GM12891 (cell line): Measurements from ENCODE around the gene RALGDS.

ENCODE experiments used
- DNase-seq: peaks from one replicate; pipeline ENCODE4 v3.0.0; 2011; ENCODE audit warnings: low spot score; ENCODE audit not compliant: insufficient read length
- FAIRE-seq: peaks from 2 replicates; lab custom pipeline; 2011; peaks lifted over from hg19 to GRCh38; lab: Jason Lieb, UNC
- PAX5 ChIP-seq: IDR thresholded peaks from 2 replicates; pipeline ENCODE4 v1.6.1; 2011; ENCODE audit warnings: low read length, moderate library complexity, mild to moderate bottlenecking; ENCODE audit not compliant: insufficient read depth, severe bottlenecking
- POLR2A ChIP-seq: IDR thresholded peaks from 2 replicates; pipeline ENCODE4 v1.6.1; 2011; ENCODE audit warnings: low read depth, low read length, control low read depth
- POLR2AphosphoS5 ChIP-seq: IDR thresholded peaks from 2 replicates; pipeline ENCODE4 v1.6.1; 2011; ENCODE audit warnings: low read depth, low read length, control low read depth
- POU2F2 ChIP-seq: IDR thresholded peaks from 2 replicates; pipeline ENCODE4 v1.6.1; 2011; ENCODE audit warnings: low read depth, mild to moderate bottlenecking, control low read depth, low read length, moderate library complexity
- SPI1 ChIP-seq: IDR thresholded peaks from 2 replicates; pipeline ENCODE4 v1.6.1; 2011; ENCODE audit warnings: low read depth, low read length, control low read depth
- TAF1 ChIP-seq: IDR thresholded peaks from 2 replicates; pipeline ENCODE4 v1.6.1; 2011; ENCODE audit warnings: low read depth, low read length, control low read depth

RALGDS gene

GRCh38 chr9:133119103-133119845 lies 1.8 kb downstream of the RALGDS start:
- no peak for FAIRE-seq
- TF ChIP-seq SPI1 (no peak), PAX5 (no peak), POLR2AphosphoS5 (no peak), POU2F2 (no peak), TAF1 (no peak), POLR2A (no peak)
- DNase-seq = no peak

GRCh38 chr9:133118568-133118967 lies 2.5 kb downstream of the RALGDS start:
- DNase-seq (no peak), FAIRE-seq (no peak)
- TF ChIP-seq TAF1 (no peak), POU2F2 (0 out of 2 replicates have a peak, but pooled peaks have one; percentile 25)

- no peak for DNase-seq
- TF ChIP-seq SPI1 (no peak), POLR2AphosphoS5 (peak; percentile 33; the same call in 1 of the 2 replicates)
- no peak for FAIRE-seq
These were observed 2.9 kb downstream of the RALGDS start for GRCh38 chr9:133118179-133118520.

- FAIRE-seq (no peak), DNase-seq (no peak)
- TF ChIP-seq POU2F2 = no peak
- TF ChIP-seq PAX5 = no peak
These were observed 3.5 kb downstream of the RALGDS start for GRCh38 chr9:133117271-133118178.

GRCh38 chr9:133116346-133117231 lies 4.5 kb downstream of the RALGDS start:
- FAIRE-seq (peak; percentile 31), DNase-seq (no peak)
- TF ChIP-seq SPI1 = no peak
- no peak for TF ChIP-seq POLR2A
- TF ChIP-seq POLR2AphosphoS5 = no peak
- TF ChIP-seq TAF1 = no peak

GRCh38 chr9:133115604-133116345 lies 5.3 kb downstream of the RALGDS start:
- DNase-seq (peak; percentile 94), FAIRE-seq (peak; percentile 95)
- TF ChIP-seq SPI1 (no peak), TAF1 (peak; percentile 77; the same call in 1 of the 2 replicates), POLR2A (peak; percentile 78), POLR2AphosphoS5 (peak; percentile 81), PAX5 (no peak), POU2F2 (no peak; the same call in 1 of the 2 replicates)

GRCh38 chr9:133114886-133115603 lies 6.0 kb downstream of the RALGDS start:
- peak; percentile 58 for FAIRE-seq

GRCh38 chr9:133113949-133114885 lies 6.8 kb downstream of the RALGDS start:
- peak; percentile 16 for FAIRE-seq
- no peak for TF ChIP-seq POLR2AphosphoS5
- no peak for TF ChIP-seq TAF1
- DNase-seq = no peak

More at GRCh38 chr9:133114886-133115603, 6.0 kb downstream of the RALGDS start:
- no peak for DNase-seq
- TF ChIP-seq POLR2A (no peak), PAX5 (no peak), SPI1 (no peak), POLR2AphosphoS5 (no peak), POU2F2 (no peak), TAF1 (no peak)
